HPDE6-E6E7 (cell line): ENCODE measurements around the gene THTPA.
"Not testable (repeated sequence)": the region's sequence is repeated elsewhere in the genome, so short reads cannot be mapped to it uniquely, and the experiment has no call there.

Experiments used
- DNase-seq: peaks from one replicate; pipeline ENCODE4 v3.0.0; 2011; ENCODE audit warnings: missing footprints; ENCODE audit errors: extremely low spot score

The THTPA gene

GRCh38 chr14:23583761-23584526 lies 27.9 kb downstream of the THTPA start:
- DNase-seq: not testable (repeated sequence)

DNA sequence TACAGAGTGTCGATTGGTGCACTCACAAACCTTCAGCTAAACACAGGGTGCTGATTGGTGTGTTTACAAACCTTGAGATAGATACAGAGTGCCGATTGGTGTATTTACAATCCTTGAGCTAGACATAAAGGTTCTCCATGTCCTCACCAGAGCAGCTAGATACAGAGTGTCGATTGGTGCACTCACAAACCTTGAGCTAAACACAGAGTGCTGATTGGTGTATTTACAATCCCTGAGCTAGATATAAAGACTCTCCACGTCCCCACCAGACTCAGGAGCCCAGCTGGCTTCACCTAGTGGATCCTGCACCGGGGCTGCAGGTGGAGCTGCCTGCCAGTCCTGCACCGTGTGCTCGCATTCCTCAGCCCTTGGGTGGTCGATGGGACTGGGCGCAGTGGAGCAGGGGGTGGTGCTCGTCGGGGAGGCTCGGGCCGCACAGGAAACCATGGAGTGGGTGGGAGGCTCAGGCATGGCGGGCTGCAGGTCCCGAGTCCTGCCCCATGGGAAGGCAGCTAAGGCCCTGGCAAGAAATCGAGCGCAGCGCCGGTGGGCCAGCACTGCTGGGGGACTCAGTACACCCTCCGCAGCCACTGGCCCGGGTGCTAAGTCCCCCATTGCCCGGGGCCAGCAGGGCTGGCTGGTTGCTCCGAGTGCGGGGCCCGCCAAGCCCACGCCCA lies 28.6 kb downstream of the THTPA start:
- not testable (repeated sequence) for DNase-seq

DNA sequence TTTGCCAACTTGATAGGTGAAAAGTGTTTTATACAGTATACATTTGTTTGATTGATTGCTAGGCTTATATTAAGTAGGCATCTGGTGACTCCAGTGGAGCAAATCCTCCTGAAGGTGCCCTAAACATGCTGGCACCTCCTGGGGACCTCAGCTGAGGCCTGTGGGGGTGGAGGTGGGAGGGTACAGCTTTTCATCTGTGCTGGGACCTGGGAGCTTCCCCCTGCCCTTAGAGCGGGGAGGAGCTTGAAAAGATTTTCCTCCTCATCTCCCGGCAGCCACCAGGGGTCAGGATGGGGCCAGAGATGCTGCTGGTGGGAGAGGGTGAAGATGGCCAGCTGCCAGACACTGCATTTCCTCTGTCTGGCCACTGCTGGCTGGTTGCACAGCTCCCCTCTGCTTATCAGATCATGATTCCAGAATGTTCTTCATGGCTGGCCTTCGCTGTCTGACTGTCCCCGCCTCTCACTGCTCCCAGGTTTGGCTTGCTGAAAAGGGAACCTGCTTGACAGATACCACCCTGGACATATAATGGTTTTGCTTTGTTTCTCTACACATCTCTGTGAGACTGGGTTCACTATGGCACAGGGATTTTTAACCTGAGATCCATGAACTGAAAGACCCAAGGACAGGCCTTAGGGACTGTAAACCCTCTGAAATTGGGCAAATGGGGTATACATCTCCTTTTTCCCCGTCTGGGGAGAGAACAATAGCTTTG lies 33.0 kb downstream of the THTPA start:
- DNase-seq: peak; percentile 81

DNA sequence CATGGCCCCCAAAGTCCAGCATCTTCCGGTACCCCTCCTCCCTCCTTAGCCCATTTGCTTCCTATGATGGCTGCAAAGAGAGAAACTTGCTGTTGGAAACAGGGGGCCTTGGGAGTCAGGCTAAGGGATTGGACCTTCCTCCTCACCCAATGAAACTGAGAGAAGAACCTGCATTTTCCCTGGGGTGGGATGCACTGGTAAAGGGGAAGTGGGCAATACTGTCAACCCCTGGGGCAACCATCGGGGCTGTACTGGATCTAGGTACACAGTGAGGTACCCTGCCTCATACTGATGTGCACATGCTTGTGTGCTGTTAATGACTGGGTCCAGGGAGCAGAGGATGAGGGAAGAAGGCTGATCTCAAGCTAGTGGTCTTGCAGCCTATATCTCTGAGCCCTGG lies 33.5 kb downstream of the THTPA start:
- DNase-seq: no peak

- no peak for DNase-seq
Observed at GRCh38 chr14:23590198-23590597, 34.1 kb downstream of the THTPA start.

- DNase-seq: not testable (repeated sequence)
Observed at GRCh38 chr14:23594191-23594590, 38.1 kb downstream of the THTPA start.

GRCh38 chr14:23600322-23600707 lies 44.2 kb downstream of the THTPA start:
- no peak for DNase-seq

DNA sequence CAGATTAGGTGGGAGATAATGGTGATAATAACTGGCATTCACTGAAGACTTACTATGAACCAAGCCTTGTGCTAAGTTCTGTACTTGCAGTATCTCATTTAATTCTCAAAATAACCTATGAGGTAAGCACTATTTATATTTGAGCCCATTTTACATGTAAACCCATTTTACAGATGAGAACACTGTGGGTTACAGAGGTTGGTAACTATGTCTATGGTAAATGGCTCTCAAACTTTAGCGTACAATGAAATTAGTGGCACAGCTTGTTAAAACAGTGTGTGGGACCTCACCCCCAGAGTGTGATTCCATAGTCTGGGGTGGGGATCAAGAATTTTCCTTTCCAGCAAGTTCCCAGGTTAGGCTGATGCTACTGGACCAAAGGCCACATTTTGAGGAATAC lies 44.7 kb downstream of the THTPA start:
- no peak for DNase-seq

GRCh38 chr14:23601424-23601823 lies 45.4 kb downstream of the THTPA start:
- DNase-seq: no peak

- no peak for DNase-seq
Observed at GRCh38 chr14:23601845-23602180, 45.7 kb downstream of the THTPA start.

GRCh38 chr14:23602181-23603095 lies 46.4 kb downstream of the THTPA start:
- DNase-seq: no peak

DNA sequence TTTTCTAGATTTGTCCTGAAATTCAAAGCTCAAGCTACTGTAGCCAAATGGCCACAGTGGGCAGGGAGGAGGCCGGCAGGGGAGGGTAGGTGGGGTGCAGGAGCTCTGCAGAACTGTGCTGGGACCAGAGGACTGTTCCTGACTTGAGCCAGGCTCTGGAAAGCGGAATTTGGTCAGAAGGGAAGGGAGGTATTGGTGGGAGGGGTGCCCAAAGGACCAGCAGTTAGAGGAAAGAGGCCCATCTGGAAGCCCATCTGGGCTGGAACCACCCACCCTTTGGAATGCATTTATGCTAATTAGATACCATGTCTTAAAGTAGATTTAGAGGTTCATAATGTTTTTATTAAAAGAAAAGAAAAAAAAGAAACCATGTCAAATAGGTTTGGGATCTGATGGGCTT lies 47.0 kb downstream of the THTPA start:
- DNase-seq: no peak

GRCh38 chr14:23604148-23604547 lies 48.1 kb downstream of the THTPA start:
- no peak for DNase-seq

- DNase-seq: no peak
Observed at GRCh38 chr14:23604675-23605170, 48.7 kb downstream of the THTPA start.

DNA sequence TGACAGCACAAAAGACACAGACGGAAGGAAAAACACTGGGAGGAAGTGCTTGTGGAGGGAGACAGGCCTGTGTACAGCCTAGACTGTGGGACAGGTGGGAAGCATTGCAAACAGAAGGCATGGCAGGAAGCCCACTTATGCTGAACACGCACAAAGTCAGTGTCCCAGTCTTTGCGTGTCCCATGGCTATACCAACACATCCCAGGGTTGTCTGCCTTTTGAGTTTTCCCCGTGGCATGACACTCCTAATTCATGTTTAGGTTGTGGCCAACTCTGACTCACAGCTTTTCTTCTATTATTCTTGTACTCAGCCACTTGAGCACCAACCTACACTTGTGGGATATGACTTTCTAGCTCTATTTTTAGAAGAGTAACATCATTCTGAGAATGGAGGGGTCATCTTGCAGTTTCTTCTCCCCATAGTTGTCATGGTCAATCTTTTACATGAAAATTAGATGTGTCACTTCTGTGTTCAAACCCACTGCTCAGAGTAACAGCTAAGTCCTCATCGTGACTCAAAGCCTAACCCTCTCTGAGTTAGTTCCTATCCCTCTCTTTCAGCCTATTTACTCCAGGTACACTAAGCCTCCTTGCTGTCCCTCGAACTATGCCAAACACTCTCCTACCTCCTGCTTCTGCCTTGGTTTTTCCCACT lies 50.0 kb downstream of the THTPA start:
- DNase-seq: no peak

GRCh38 chr14:23608454-23608853 lies 52.4 kb downstream of the THTPA start:
- DNase-seq: no peak

GRCh38 chr14:23609001-23609400 lies 52.9 kb downstream of the THTPA start:
- DNase-seq: no peak

DNA sequence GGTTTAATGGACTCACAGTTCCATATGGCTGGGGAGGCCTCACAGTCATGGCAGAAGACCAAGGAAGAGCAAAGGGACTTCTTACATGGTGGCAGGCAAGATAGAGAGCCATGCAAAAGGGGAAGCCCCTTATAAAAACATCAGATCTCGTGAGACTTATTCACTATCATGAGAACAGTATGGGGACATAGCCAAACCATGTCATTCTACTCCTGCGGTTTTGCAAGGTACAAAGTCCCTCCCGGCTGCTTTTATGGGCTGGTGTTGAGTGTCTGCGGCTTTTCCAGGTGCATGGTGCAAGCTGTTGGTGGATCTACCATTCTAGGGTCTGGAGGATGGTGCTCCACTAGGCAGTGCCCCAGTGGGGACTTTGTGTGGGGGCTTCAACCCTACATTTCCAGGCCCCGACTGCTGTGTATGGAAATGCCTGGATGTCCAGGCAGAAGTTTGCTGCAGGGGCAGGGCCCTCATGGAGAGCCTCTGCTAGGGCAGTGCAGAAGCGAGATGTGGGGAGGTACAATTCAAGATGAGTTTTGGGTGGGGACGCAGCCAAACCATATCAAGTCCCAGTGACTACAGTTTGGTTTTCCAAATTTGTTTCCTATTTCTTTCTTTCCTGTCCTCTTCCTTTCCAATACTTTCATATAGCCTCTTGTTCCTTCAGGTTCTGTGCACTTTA lies 53.5 kb downstream of the THTPA start:
- DNase-seq: not testable (repeated sequence)
